Measurements from ENCODE around the gene HUNK.

Gene HUNK

DNA sequence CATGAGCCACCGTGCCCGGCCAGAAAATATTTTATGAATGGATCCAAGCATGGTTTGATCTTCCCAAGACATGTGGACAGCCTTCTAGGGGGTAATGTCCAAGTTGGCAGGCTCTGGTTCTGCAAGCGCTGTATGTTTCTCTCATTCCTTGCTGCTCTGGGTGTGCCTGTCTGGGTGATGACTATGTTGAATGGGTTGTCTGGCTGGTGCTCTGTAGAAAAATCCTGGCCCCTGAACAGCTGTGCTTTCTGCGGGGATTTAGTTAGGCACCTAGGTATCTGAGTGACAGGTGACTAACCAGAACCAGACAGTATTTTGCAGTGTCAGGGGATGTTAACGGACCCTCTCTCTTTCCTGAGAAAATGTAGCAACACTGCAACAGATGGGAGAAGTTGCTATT is 14.1 kb downstream of the HUNK start:
- TF ChIP-seq CTCF (conservative IDR thresholded peaks at IDR 0.05; ENCODE audit: low read depth, low read length) = no peak
- H3K4me3 ChIP-seq (ENCODE audit: low read depth, low read length) = no peak overlapping the region
- no peak for DNase-seq (ENCODE audit: low read depth)

- no peak for DNase-seq (ENCODE audit: low read depth)
- TF ChIP-seq CTCF (conservative IDR thresholded peaks at IDR 0.05; ENCODE audit: low read depth, low read length) = no peak
- H3K4me3 ChIP-seq (ENCODE audit: low read depth, low read length) = no peak overlapping the region
Measured at GRCh38 chr21:31887391-31887841, 14.6 kb downstream of the HUNK start.

DNA sequence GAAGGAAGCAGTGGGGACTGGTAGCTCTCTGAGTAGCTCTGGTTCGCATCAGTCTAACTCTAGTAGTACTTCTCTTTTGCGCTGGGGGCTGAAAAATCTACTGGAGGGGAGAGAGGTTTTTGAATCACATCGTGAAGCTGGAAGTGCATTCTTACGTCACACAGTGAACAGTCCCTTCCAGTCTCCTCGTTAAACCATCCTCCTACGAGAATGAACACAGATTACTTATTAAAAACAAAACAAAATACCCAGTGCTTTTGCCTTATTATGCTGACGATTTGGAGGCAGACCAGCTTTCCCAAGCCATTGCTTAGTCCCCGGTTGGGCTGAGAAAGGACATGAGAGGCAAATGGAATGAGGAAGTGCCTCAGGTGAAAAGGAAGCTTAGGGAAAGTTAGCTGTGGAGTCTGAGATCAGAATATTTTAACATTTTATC is 16.1 kb downstream of the HUNK start:
- no peak for TF ChIP-seq CTCF (conservative IDR thresholded peaks at IDR 0.05; ENCODE audit: low read depth, low read length)
- no peak for DNase-seq (ENCODE audit: low read depth)
- no peak overlapping the region for H3K4me3 ChIP-seq (ENCODE audit: low read depth, low read length)

GRCh38 chr21:31889460-31889859 is 16.6 kb downstream of the HUNK start:
- DNase-seq (ENCODE audit: low read depth) = no peak
- TF ChIP-seq CTCF (conservative IDR thresholded peaks at IDR 0.05; ENCODE audit: low read depth, low read length) = no peak

DNA sequence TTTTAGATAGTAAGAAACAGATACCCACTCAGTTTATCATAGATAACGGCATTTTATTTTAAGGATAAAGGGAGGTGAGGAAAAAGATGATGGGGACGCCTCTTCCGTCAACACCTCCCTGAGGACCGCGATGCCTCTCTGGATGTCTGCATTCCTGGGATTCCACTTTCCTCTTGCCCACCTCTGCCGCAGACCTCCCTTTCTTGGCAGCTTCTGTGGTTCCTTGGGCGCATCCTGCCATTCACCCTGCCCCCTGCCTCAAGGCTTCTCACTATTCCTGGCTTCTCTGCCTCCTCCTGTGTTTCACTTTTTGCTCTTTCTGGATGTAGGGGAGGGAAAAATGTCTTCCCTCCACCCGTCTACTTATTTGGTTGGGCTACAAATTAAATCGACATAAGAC is 19.9 kb downstream of the HUNK start:
- no peak for DNase-seq (ENCODE audit: low read depth)
- no peak overlapping the region for H3K4me3 ChIP-seq (ENCODE audit: low read depth, low read length)
- no peak for TF ChIP-seq CTCF (conservative IDR thresholded peaks at IDR 0.05; ENCODE audit: low read depth, low read length)

More at GRCh38 chr21:31889460-31889859, 16.6 kb downstream of the HUNK start:
- H3K4me3 ChIP-seq (ENCODE audit: low read depth, low read length) = no peak overlapping the region

DNA sequence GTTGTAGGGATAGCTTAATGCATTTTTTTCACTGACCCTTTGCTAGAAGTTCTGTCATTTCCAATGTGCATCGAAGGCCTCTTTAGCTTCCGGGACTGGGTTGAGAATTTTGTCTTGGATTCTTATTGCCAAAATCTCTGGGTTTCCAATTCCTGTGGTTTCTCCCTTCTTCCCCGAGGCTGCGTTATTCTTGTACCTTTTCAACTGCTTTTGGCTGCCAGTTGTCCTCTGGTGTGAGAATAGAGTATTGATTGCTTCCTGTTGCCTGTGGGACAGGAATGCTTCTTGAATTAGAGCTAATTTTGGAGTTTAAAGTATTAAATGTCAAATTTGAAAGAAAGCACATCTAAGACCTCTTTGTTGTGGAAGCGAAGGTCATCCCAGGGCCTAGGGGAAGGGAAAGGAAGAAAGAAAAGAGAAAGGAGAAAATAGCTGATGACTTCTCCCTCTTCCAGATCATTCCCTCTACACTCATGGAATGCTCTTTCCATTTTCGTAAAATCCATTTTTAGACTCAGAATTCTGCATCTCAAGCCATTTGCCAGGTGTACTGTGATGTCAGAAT is 21.1 kb downstream of the HUNK start:
- TF ChIP-seq CTCF (conservative IDR thresholded peaks at IDR 0.05; ENCODE audit: low read depth, low read length) = no peak
- no peak overlapping the region for H3K4me3 ChIP-seq (ENCODE audit: low read depth, low read length)
- DNase-seq (ENCODE audit: low read depth) = no peak

DNA sequence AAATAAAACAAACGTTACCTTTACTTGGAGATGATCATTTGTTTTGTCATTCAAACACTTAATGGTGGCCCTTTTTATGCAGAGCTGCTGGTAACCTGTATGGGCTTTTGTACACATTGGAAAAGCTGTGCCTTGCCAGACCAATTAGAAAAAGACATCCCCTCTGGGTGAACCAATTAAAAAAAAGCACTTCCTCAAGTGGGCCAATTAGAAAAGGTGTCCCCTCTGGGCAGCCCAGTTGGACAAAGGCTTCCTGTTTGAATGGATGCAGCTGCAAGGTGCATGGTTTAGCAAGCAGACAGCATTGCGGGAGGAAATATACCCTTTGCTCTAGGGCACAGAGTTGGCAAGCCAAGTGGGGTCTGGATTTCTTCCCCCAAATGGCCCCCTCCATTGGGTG is 21.6 kb downstream of the HUNK start:
- no peak overlapping the region for H3K4me3 ChIP-seq (ENCODE audit: low read depth, low read length)
- TF ChIP-seq CTCF (conservative IDR thresholded peaks at IDR 0.05; ENCODE audit: low read depth, low read length) = no peak
- no peak for DNase-seq (ENCODE audit: low read depth)

All from choroid plexus epithelial cell (primary cell).